ENCODE measurements around the gene MRAS. TPM values are rescaled to one million over a fixed set of nuclear protein-coding genes. Genes with fewer than 3 reads are reported as not detected.
A peak's percentile ranks its signal among the peaks of the same experiment; 100 is the strongest.

Gene MRAS
- total and polyA plus RNA-seq, 2 of the 13 experiments (the other 11 are each of a cell fraction or from before 2014, with no cell fraction given) = 8.8 to 36.2 TPM

DNA sequence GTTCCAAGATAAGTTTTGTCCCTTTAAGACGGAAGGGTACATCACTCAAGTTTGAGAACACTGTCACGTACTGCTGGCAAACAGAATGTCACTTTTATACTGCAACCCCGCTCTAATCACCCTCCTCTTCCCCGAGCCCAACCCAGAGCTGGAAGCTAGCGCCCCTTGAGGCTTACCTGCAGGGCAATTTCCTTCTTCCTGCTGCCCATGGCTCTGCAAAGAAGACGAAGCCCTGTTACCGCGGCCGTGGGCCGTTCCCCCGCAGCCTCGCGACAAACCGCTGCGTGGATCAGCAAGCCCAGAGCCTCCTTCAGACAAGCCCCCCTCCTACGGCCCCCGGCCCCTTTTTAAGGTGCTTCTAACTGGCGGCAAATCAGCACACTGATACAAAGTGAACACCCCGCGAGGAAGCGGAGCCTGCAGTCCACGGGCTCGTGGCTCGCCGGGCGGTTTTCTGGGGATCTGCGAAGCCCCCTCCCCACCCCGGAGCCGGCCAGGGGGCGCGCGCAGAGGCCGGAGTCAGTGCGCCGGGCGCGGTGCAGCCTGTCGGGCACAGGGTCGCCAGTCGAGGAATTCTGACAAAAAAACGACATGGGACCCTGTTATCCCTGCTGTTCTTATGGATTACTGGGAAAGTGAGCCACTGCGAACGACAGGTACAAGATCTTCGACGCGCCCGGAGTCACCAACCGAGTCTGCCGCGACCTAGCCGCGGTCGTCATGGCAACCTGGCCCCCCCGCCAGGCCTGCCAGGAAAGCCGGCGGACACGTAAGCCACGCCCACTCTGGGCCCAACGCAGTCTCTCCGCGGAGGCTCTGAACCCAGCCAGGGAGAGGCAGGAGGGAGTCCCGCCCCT, 19.0 kb upstream of the MRAS start, which contains the start of gene NME9 (continued):
- TF ChIP-seq ZNF124 (CRISPR knock-in tag; IDR thresholded peaks at IDR 0.05) (no peak), NR2F2 (IDR thresholded peaks at IDR 0.05; ENCODE audit: borderline replicate concordance, low read depth) (no peak), SMARCE1 (IDR thresholded peaks at IDR 0.05; ENCODE audit: borderline replicate concordance) (no peak), ERF (CRISPR knock-in tag; IDR thresholded peaks at IDR 0.05) (peak; percentile 29; the same call in 1 of the 2 replicates), TP53 (CRISPR knock-in tag; conservative IDR thresholded peaks at IDR 0.05) (no peak), XRCC5 (optimal IDR thresholded peaks at IDR 0.05; ENCODE audit: low read length) (peak; percentile 31), RBFOX2 (IDR thresholded peaks at IDR 0.05; ENCODE audit: low read depth, low read length) (no peak), ZNF839 (CRISPR knock-in tag; IDR thresholded peaks at IDR 0.05; ENCODE audit: borderline replicate concordance) (peak; percentile 56; the same call in 1 of the 2 replicates), ZNF563 (CRISPR knock-in tag; IDR thresholded peaks at IDR 0.05) (peak; percentile 77), ZFP36 (IDR thresholded peaks at IDR 0.05; ENCODE audit: borderline replicate concordance, low read depth, low read length, partially characterized antibody) (no peak), MIER3 (CRISPR knock-in tag; IDR thresholded peaks at IDR 0.05; ENCODE audit: borderline replicate concordance) (no peak), CAMTA2 (CRISPR knock-in tag; IDR thresholded peaks at IDR 0.05; ENCODE audit: borderline replicate concordance) (peak; percentile 49; the same call in 1 of the 2 replicates), ISL2 (CRISPR knock-in tag; IDR thresholded peaks at IDR 0.05) (no peak; the same call in 1 of the 2 replicates), ZFP41 (CRISPR knock-in tag; IDR thresholded peaks at IDR 0.05; ENCODE audit: borderline replicate concordance) (no peak)
- TF ChIP-seq, protein P1, sequence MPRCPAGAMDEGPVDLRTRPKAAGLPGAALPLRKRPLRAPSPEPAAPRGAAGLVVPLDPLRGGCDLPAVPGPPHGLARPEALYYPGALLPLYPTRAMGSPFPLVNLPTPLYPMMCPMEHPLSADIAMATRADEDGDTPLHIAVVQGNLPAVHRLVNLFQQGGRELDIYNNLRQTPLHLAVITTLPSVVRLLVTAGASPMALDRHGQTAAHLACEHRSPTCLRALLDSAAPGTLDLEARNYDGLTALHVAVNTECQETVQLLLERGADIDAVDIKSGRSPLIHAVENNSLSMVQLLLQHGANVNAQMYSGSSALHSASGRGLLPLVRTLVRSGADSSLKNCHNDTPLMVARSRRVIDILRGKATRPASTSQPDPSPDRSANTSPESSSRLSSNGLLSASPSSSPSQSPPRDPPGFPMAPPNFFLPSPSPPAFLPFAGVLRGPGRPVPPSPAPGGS (CRISPR knock-in tag; IDR thresholded peaks at IDR 0.05) = no peak
- TF ChIP-seq, protein P2, sequence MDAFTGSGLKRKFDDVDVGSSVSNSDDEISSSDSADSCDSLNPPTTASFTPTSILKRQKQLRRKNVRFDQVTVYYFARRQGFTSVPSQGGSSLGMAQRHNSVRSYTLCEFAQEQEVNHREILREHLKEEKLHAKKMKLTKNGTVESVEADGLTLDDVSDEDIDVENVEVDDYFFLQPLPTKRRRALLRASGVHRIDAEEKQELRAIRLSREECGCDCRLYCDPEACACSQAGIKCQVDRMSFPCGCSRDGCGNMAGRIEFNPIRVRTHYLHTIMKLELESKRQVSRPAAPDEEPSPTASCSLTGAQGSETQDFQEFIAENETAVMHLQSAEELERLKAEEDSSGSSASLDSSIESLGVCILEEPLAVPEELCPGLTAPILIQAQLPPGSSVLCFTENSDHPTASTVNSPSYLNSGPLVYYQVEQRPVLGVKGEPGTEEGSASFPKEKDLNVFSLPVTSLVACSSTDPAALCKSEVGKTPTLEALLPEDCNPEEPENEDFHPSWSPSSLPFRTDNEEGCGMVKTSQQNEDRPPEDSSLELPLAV (CRISPR knock-in tag; conservative IDR thresholded peaks at IDR 0.05; ENCODE audit: low read depth) = no peak
- TF ChIP-seq, protein P3, sequence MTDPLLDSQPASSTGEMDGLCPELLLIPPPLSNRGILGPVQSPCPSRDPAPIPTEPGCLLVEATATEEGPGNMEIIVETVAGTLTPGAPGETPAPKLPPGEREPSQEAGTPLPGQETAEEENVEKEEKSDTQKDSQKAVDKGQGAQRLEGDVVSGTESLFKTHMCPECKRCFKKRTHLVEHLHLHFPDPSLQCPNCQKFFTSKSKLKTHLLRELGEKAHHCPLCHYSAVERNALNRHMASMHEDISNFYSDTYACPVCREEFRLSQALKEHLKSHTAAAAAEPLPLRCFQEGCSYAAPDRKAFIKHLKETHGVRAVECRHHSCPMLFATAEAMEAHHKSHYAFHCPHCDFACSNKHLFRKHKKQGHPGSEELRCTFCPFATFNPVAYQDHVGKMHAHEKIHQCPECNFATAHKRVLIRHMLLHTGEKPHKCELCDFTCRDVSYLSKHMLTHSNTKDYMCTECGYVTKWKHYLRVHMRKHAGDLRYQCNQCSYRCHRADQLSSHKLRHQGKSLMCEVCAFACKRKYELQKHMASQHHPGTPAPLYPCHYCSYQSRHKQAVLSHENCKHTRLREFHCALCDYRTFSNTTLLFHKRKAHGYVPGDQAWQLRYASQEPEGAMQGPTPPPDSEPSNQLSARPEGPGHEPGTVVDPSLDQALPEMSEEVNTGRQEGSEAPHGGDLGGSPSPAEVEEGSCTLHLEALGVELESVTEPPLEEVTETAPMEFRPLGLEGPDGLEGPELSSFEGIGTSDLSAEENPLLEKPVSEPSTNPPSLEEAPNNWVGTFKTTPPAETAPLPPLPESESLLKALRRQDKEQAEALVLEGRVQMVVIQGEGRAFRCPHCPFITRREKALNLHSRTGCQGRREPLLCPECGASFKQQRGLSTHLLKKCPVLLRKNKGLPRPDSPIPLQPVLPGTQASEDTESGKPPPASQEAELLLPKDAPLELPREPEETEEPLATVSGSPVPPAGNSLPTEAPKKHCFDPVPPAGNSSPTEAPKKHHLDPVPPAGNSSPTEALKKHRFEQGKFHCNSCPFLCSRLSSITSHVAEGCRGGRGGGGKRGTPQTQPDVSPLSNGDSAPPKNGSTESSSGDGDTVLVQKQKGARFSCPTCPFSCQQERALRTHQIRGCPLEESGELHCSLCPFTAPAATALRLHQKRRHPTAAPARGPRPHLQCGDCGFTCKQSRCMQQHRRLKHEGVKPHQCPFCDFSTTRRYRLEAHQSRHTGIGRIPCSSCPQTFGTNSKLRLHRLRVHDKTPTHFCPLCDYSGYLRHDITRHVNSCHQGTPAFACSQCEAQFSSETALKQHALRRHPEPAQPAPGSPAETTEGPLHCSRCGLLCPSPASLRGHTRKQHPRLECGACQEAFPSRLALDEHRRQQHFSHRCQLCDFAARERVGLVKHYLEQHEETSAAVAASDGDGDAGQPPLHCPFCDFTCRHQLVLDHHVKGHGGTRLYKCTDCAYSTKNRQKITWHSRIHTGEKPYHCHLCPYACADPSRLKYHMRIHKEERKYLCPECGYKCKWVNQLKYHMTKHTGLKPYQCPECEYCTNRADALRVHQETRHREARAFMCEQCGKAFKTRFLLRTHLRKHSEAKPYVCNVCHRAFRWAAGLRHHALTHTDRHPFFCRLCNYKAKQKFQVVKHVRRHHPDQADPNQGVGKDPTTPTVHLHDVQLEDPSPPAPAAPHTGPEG (CRISPR knock-in tag; IDR thresholded peaks at IDR 0.05) = no peak
- TF ChIP-seq, protein P4, sequence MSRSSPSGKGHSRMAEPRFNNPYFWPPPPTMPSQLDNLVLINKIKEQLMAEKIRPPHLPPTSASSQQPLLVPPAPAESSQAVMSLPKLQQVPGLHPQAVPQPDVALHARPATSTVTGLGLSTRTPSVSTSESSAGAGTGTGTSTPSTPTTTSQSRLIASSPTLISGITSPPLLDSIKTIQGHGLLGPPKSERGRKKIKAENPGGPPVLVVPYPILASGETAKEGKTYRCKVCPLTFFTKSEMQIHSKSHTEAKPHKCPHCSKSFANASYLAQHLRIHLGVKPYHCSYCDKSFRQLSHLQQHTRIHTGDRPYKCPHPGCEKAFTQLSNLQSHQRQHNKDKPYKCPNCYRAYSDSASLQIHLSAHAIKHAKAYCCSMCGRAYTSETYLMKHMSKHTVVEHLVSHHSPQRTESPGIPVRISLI (CRISPR knock-in tag; IDR thresholded peaks at IDR 0.05; ENCODE audit: borderline replicate concordance) = 0 out of 2 replicates have a peak, but pooled peaks have one; percentile 28
